ENCODE results near the gene S100PBP.

DNA sequence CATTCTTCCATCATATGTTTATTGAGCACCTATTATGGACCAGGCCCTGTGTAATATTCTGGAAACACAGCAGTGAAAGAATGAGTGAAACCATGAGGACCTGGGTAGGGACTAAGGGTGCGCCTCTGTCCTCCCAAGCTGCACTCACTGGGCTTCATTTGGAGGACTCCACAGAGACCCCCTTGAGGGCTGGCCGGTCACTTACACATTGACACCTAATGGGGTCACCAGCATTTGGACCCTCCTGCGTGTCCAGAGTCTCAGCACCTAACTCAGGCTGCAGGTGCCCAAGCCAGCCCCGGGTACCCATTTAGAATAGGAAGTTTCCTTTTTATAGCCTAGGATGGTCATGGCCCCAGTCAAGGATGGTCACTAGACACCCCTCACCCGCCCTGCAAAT is 56.0 kb downstream of the S100PBP start:
- TF ChIP-seq, protein P1, sequence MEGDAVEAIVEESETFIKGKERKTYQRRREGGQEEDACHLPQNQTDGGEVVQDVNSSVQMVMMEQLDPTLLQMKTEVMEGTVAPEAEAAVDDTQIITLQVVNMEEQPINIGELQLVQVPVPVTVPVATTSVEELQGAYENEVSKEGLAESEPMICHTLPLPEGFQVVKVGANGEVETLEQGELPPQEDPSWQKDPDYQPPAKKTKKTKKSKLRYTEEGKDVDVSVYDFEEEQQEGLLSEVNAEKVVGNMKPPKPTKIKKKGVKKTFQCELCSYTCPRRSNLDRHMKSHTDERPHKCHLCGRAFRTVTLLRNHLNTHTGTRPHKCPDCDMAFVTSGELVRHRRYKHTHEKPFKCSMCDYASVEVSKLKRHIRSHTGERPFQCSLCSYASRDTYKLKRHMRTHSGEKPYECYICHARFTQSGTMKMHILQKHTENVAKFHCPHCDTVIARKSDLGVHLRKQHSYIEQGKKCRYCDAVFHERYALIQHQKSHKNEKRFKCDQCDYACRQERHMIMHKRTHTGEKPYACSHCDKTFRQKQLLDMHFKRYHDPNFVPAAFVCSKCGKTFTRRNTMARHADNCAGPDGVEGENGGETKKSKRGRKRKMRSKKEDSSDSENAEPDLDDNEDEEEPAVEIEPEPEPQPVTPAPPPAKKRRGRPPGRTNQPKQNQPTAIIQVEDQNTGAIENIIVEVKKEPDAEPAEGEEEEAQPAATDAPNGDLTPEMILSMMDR (IDR thresholded peaks at IDR 0.05) = no peak
- no peak for TF ChIP-seq JUND (IDR thresholded peaks at IDR 0.05)
- TF ChIP-seq, protein P2, sequence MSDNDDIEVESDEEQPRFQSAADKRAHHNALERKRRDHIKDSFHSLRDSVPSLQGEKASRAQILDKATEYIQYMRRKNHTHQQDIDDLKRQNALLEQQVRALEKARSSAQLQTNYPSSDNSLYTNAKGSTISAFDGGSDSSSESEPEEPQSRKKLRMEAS (IDR thresholded peaks at IDR 0.05; ENCODE audit: low read depth) = no peak
- no peak for TF ChIP-seq TEAD4 (IDR thresholded peaks at IDR 0.05; ENCODE audit: borderline replicate concordance, insufficient read depth)
- TF ChIP-seq GABPA (IDR thresholded peaks at IDR 0.05; ENCODE audit: low read depth) = no peak
- TF ChIP-seq EZH2phosphoT487 (IDR thresholded peaks at IDR 0.05; ENCODE audit: borderline replicate concordance, low read depth) = no peak
- no peak for TF ChIP-seq EP300 (IDR thresholded peaks at IDR 0.05; ENCODE audit: borderline replicate concordance in 1 of 2, low read depth in 1 of 2, low read length in 1 of 2)
- TF ChIP-seq FOXM1 (IDR thresholded peaks at IDR 0.05; ENCODE audit: low read depth) = no peak
- TF ChIP-seq FOSL2 (IDR thresholded peaks at IDR 0.05; ENCODE audit: borderline replicate concordance, low read depth) = no peak
- TF ChIP-seq, protein P3, sequence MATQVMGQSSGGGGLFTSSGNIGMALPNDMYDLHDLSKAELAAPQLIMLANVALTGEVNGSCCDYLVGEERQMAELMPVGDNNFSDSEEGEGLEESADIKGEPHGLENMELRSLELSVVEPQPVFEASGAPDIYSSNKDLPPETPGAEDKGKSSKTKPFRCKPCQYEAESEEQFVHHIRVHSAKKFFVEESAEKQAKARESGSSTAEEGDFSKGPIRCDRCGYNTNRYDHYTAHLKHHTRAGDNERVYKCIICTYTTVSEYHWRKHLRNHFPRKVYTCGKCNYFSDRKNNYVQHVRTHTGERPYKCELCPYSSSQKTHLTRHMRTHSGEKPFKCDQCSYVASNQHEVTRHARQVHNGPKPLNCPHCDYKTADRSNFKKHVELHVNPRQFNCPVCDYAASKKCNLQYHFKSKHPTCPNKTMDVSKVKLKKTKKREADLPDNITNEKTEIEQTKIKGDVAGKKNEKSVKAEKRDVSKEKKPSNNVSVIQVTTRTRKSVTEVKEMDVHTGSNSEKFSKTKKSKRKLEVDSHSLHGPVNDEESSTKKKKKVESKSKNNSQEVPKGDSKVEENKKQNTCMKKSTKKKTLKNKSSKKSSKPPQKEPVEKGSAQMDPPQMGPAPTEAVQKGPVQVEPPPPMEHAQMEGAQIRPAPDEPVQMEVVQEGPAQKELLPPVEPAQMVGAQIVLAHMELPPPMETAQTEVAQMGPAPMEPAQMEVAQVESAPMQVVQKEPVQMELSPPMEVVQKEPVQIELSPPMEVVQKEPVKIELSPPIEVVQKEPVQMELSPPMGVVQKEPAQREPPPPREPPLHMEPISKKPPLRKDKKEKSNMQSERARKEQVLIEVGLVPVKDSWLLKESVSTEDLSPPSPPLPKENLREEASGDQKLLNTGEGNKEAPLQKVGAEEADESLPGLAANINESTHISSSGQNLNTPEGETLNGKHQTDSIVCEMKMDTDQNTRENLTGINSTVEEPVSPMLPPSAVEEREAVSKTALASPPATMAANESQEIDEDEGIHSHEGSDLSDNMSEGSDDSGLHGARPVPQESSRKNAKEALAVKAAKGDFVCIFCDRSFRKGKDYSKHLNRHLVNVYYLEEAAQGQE (IDR thresholded peaks at IDR 0.05; ENCODE audit: low read depth, low read length) = no peak

Measured in SK-N-SH (cell line).